ENCODE data around the gene FAM171A1. TPM values are rescaled to one million over a fixed set of nuclear protein-coding genes. Genes with fewer than 3 reads are reported as not detected.
"Not testable (repeated sequence)": the region's sequence is repeated elsewhere in the genome, so short reads cannot be mapped to it uniquely, and the experiment has no call there.

The FAM171A1 gene
- total RNA-seq, 1 donor from 2014 or later: not detected

GRCh38 chr10:15344876-15345285 is 26.2 kb downstream of the FAM171A1 start:
- peaks cover 14% of the 10 kb centered on the region for H3K27me3 Mint-ChIP-seq
- no peak overlapping the region for H3K4me3 Mint-ChIP-seq
- ChIA-PET CTCF (no interaction called here), POLR2A (no interaction called here)
- H3K27ac Mint-ChIP-seq: no peak overlapping the region
- DNase-seq: no peak
- no peaks in the 10 kb centered on the region for H3K9me3 Mint-ChIP-seq
- no peaks in the 10 kb centered on the region for H3K36me3 Mint-ChIP-seq (ENCODE audit: low read depth)
- no peak for ATAC-seq (ENCODE audit: low read depth)
- no peaks in the 10 kb centered on the region for H3K4me1 Mint-ChIP-seq
- intact Hi-C loops (cut with micrococcal nuclease): no loop called here
- TF ChIP-seq, protein P1, sequence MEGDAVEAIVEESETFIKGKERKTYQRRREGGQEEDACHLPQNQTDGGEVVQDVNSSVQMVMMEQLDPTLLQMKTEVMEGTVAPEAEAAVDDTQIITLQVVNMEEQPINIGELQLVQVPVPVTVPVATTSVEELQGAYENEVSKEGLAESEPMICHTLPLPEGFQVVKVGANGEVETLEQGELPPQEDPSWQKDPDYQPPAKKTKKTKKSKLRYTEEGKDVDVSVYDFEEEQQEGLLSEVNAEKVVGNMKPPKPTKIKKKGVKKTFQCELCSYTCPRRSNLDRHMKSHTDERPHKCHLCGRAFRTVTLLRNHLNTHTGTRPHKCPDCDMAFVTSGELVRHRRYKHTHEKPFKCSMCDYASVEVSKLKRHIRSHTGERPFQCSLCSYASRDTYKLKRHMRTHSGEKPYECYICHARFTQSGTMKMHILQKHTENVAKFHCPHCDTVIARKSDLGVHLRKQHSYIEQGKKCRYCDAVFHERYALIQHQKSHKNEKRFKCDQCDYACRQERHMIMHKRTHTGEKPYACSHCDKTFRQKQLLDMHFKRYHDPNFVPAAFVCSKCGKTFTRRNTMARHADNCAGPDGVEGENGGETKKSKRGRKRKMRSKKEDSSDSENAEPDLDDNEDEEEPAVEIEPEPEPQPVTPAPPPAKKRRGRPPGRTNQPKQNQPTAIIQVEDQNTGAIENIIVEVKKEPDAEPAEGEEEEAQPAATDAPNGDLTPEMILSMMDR (IDR thresholded peaks at IDR 0.05): no peak

DNA sequence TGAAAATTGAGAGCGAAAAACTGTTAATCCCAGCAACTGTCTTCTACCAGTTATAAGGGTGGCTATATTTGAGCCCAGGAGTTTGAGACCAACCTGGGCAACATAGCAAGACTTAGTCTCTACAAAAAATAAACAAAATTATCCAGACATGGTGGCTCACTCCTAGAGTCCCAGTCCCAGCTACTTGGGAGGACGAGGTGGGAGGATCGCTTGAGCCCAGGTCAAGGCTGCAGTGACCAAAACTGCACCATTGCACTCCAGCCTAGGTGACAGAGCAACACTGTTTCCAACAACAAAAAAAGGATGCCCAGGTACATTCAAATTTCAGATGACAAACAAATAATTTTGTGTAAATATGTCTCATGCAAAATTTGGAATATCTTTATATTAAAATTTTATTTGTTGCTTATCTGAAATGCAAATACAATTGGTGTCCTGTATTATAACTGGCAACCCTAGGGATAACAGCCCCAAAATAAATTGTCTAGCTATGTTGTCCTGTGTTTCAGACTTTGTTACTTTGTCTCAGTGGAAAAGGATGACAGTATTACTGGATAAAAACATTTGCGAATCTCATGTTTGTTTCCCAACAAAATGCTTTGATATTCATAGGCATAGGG is 26.7 kb downstream of the FAM171A1 start:
- intact Hi-C loops (cut with micrococcal nuclease): no loop called here
- H3K9me3 Mint-ChIP-seq: no peaks in the 10 kb centered on the region
- TF ChIP-seq, protein P1 (IDR thresholded peaks at IDR 0.05): no peak
- no peak overlapping the region for H3K27ac Mint-ChIP-seq
- no peaks in the 10 kb centered on the region for H3K36me3 Mint-ChIP-seq (ENCODE audit: low read depth)
- H3K4me3 Mint-ChIP-seq: no peak overlapping the region
- ChIA-PET POLR2A (no interaction called here), CTCF (no interaction called here)
- DNase-seq: no peak
- H3K4me1 Mint-ChIP-seq: no peaks in the 10 kb centered on the region
- ATAC-seq (ENCODE audit: low read depth): no peak
- H3K27me3 Mint-ChIP-seq: peaks cover 18% of the 10 kb centered on the region

DNA sequence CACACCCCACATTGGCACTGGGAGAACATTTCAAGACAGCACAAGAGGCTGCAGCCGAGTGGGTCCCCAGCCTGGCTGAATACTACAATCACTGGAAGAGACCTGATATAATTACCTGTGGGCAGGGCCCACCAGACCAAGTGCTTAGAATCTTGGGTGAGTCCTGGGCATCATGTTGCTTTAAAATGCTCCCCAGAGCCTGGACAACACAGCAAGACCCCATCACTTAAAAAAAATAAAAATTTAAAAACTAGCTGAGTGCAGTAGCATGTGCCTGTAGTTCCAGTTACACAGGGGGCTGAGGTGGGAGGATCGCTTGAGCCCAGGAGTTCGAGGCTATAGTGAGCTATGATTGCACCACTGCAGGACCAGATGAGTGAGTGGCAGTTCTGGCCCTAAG is 28.1 kb downstream of the FAM171A1 start:
- TF ChIP-seq, protein P1 (IDR thresholded peaks at IDR 0.05): no peak
- no peak for DNase-seq
- CTCF ChIA-PET: no interaction called here
- POLR2A ChIA-PET: no interaction called here
- H3K27ac Mint-ChIP-seq: no peak overlapping the region
- H3K4me3 Mint-ChIP-seq: no peak overlapping the region
- no peaks in the 10 kb centered on the region for H3K9me3 Mint-ChIP-seq
- intact Hi-C loops (cut with micrococcal nuclease): no loop called here
- no peaks in the 10 kb centered on the region for H3K36me3 Mint-ChIP-seq (ENCODE audit: low read depth)
- H3K27me3 Mint-ChIP-seq: peaks cover 20% of the 10 kb centered on the region
- no peak for ATAC-seq (ENCODE audit: low read depth)
- H3K4me1 Mint-ChIP-seq: no peaks in the 10 kb centered on the region

GRCh38 chr10:15341502-15342128 is 29.5 kb downstream of the FAM171A1 start:
- no peak overlapping the region for H3K27ac Mint-ChIP-seq
- no peaks in the 10 kb centered on the region for H3K4me1 Mint-ChIP-seq
- ChIA-PET POLR2A (no interaction called here), CTCF (no interaction called here)
- H3K9me3 Mint-ChIP-seq: no peaks in the 10 kb centered on the region
- intact Hi-C loops (cut with micrococcal nuclease): no loop called here
- TF ChIP-seq, protein P1 (IDR thresholded peaks at IDR 0.05): no peak
- DNase-seq (no peak), ATAC-seq (ENCODE audit: low read depth) (no peak)
- no peaks in the 10 kb centered on the region for H3K36me3 Mint-ChIP-seq (ENCODE audit: low read depth)
- peaks cover 20% of the 10 kb centered on the region for H3K27me3 Mint-ChIP-seq
- H3K4me3 Mint-ChIP-seq: no peak overlapping the region

DNA sequence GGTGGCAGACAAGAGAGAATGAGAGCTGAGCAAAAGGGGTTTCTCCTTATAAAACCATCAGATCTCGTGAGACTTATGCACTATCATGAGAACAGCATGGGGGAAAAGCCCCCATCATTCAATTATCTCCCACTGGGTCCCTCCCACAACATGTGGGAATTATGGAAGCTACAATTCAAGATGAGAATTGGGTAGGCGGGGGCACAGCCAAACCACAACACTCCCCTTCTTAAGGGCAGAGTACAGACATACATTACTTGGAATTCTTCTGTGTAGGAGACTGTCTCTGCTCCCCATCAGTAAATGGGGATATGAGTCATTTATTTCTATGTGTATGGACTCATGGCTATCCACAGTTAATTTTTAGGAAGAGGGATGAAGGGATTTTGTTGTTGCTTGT is 31.2 kb downstream of the FAM171A1 start:
- CTCF ChIA-PET: no interaction called here

GRCh38 chr10:15337441-15337923 is 33.6 kb downstream of the FAM171A1 start:
- CTCF ChIA-PET: not testable (repeated sequence)

More for the DNA sequence above, 31.2 kb downstream of the FAM171A1 start:
- H3K27me3 Mint-ChIP-seq: peaks cover 24% of the 10 kb centered on the region
- H3K27ac Mint-ChIP-seq: no peak overlapping the region
- TF ChIP-seq, protein P1 (IDR thresholded peaks at IDR 0.05): no peak
- DNase-seq: no peak
- POLR2A ChIA-PET: no interaction called here
- intact Hi-C loops (cut with micrococcal nuclease): no loop called here
- H3K4me1 Mint-ChIP-seq: no peaks in the 10 kb centered on the region
- no peaks in the 10 kb centered on the region for H3K36me3 Mint-ChIP-seq (ENCODE audit: low read depth)
- ATAC-seq (ENCODE audit: low read depth): no peak
- no peak overlapping the region for H3K4me3 Mint-ChIP-seq
- no peaks in the 10 kb centered on the region for H3K9me3 Mint-ChIP-seq

More at GRCh38 chr10:15337441-15337923, 33.6 kb downstream of the FAM171A1 start:
- H3K9me3 Mint-ChIP-seq; DNase-seq; H3K4me1 Mint-ChIP-seq; H3K27ac Mint-ChIP-seq; ATAC-seq (ENCODE audit: low read depth); POLR2A ChIA-PET; H3K4me3 Mint-ChIP-seq; intact Hi-C loops (cut with micrococcal nuclease); H3K36me3 Mint-ChIP-seq (ENCODE audit: low read depth): not testable (repeated sequence)
- peaks cover 22% of the 10 kb centered on the region for H3K27me3 Mint-ChIP-seq

All from activated B cell treated with CpG ODN at 0.5 μM for 24 hours (primary cell).